GM12801 (cell line): Measurements from ENCODE around the gene G3BP2.

Source experiments
- CTCF ChIP-seq: IDR thresholded peaks from one replicate; pipeline ENCODE4 v1.5.1; 2011; ENCODE audit warnings: control low read depth; ENCODE audit not compliant: insufficient read length; ENCODE audit errors: extremely low read depth

The G3BP2 gene

GRCh38 chr4:75644095-75644494 is 29.1 kb downstream of the G3BP2 start:
- TF ChIP-seq CTCF: no peak

GRCh38 chr4:75643651-75644050 is 29.6 kb downstream of the G3BP2 start:
- TF ChIP-seq CTCF: no peak

- no peak for TF ChIP-seq CTCF
Observed at GRCh38 chr4:75639124-75639695, 34.0 kb downstream of the G3BP2 start.

- TF ChIP-seq CTCF: no peak
Observed at GRCh38 chr4:75637827-75638226, 35.4 kb downstream of the G3BP2 start.

- no peak for TF ChIP-seq CTCF
Observed at GRCh38 chr4:75637176-75637575, 36.0 kb downstream of the G3BP2 start.

GRCh38 chr4:75634951-75635350 is 38.3 kb downstream of the G3BP2 start:
- no peak for TF ChIP-seq CTCF

- no peak for TF ChIP-seq CTCF
Observed at GRCh38 chr4:75634281-75634680, 38.9 kb downstream of the G3BP2 start.
